ENCODE results near the gene TMED7. TPM values are rescaled to one million over a fixed set of nuclear protein-coding genes. Genes with fewer than 3 reads are reported as not detected.

The TMED7 gene
- total RNA-seq, 1 donor, result 234 TPM

- no peak overlapping the region for H3K4me3 ChIP-seq (ENCODE audit: low read depth, low read length)
- DNase-seq (ENCODE audit: low read depth), result no peak
- no peak for TF ChIP-seq CTCF (IDR thresholded peaks at IDR 0.05; ENCODE audit: insufficient read depth, low read depth, low read length)
These were observed 9.4 kb downstream of the TMED7 start for GRCh38 chr5:115616472-115616871.

- no peak for TF ChIP-seq CTCF (IDR thresholded peaks at IDR 0.05; ENCODE audit: insufficient read depth, low read depth, low read length)
- no peak for DNase-seq (ENCODE audit: low read depth)
- H3K4me3 ChIP-seq (ENCODE audit: low read depth, low read length), result no peak overlapping the region
These were observed 14.0 kb downstream of the TMED7 start for GRCh38 chr5:115611873-115612272.

GRCh38 chr5:115607935-115608334, 17.9 kb downstream of the TMED7 start:
- TF ChIP-seq CTCF (IDR thresholded peaks at IDR 0.05; ENCODE audit: insufficient read depth, low read depth, low read length), result no peak
- DNase-seq (ENCODE audit: low read depth), result no peak
- H3K4me3 ChIP-seq (ENCODE audit: low read depth, low read length), result no peak overlapping the region

- TF ChIP-seq CTCF (IDR thresholded peaks at IDR 0.05; ENCODE audit: insufficient read depth, low read depth, low read length), result no peak
- DNase-seq (ENCODE audit: low read depth), result no peak
These were observed 20.4 kb downstream of the TMED7 start for GRCh38 chr5:115605436-115605835.

GRCh38 chr5:115602591-115603125, 23.2 kb downstream of the TMED7 start:
- TF ChIP-seq CTCF (IDR thresholded peaks at IDR 0.05; ENCODE audit: insufficient read depth, low read depth, low read length), result no peak
- no peak for DNase-seq (ENCODE audit: low read depth)
- peak overlapping the region; percentile 79 for H3K4me3 ChIP-seq (ENCODE audit: low read depth, low read length)

More at GRCh38 chr5:115605436-115605835, 20.4 kb downstream of the TMED7 start:
- H3K4me3 ChIP-seq (ENCODE audit: low read depth, low read length), result no peak overlapping the region

GRCh38 chr5:115601701-115602590, 23.9 kb downstream of the TMED7 start, which contains the start of gene TICAM2:
TICAM2 (minus strand) TSS chr5:115602479; CDS start chr5:115581256, 21,223 bp downstream.
- H3K4me3 ChIP-seq (ENCODE audit: low read depth, low read length), result peak within 1 kb of the TSS; percentile 79
- TF ChIP-seq CTCF (IDR thresholded peaks at IDR 0.05; ENCODE audit: insufficient read depth, low read depth, low read length), result peak; percentile 8
- peak; percentile 78 for DNase-seq (ENCODE audit: low read depth)
